Tibial nerve (tissue), 4 donors: ENCODE data around the gene CFAP210. TPM values are rescaled to one million over a fixed set of nuclear protein-coding genes. Genes with fewer than 3 reads are reported as not detected.

Experiments used
- DNase-seq, 2 donors: peaks; one replicate each; pipeline ENCODE4 v3.0.0-alpha.2; 2019; ENCODE audit warnings: low spot score in 2 of 2
- H3K27ac ChIP-seq, 4 donors: fragments of 200-600 bp; sonication (generic) in 3 of 4; one replicate each; pipeline ENCODE4 v1.5.1; 2017 to 2019; ENCODE audit warnings: mild to moderate bottlenecking in 1 of 4
- H3K27me3 ChIP-seq, 2 donors: fragments of 200-600 bp; sonication (generic) in 1 of 2; one replicate each; pipeline versions ENCODE4 v1.5.1 to v1.6.0; 2017 to 2019
- H3K36me3 ChIP-seq, 3 donors: fragments of 200-600 bp; sonication (generic); one replicate each; pipeline ENCODE4 v1.5.1; 2018 to 2019
- H3K4me1 ChIP-seq, 4 donors: fragments of 200-600 bp; sonication (generic) in 3 of 4; one replicate each; pipeline ENCODE4 v1.5.1; 2017 to 2019
- H3K4me3 ChIP-seq, 4 donors: fragments of 200-600 bp; sonication (generic) in 3 of 4; one replicate each; pipeline ENCODE4 v1.5.1; 2017 to 2019; ENCODE audit warnings: mild to moderate bottlenecking in 1 of 4, moderate library complexity in 1 of 4
- H3K9me3 ChIP-seq, 4 donors: fragments of 200-600 bp; sonication (generic) in 3 of 4; one replicate each; pipeline ENCODE4 v1.5.1; 2017 to 2019
- CTCF ChIP-seq, 5 experiments: fragments of 200-600 bp in 3 of 5; fragments of 450-650 bp in 2 of 5; sonication (generic) in 3 of 5; IDR thresholded peaks; one replicate each; pipeline ENCODE4 v1.5.1; 2016 to 2019; ENCODE audit warnings: antibody characterized with exemption in 5 of 5, mild to moderate bottlenecking in 3 of 5, moderate library complexity in 2 of 5
- EP300 ChIP-seq, 2 donors: sonication (generic); formaldehyde crosslinking; IDR thresholded peaks; one replicate each; pipeline ENCODE4 v1.6.1; 2017; ENCODE audit warnings: antibody characterized with exemption in 2 of 2, mild to moderate bottlenecking in 1 of 2
- POLR2A ChIP-seq, 2 donors: fragments of 450-650 bp; IDR thresholded peaks; one replicate each; pipeline ENCODE4 v1.6.1; 2017; ENCODE audit warnings: antibody characterized with exemption in 2 of 2, mild to moderate bottlenecking in 2 of 2, moderate library complexity in 2 of 2
- WGBS, 2 donors: methylation state at CpG; one replicate each; pipeline ENCODE4 v1.1.5; 2018; 5-methylcytosine and 5-hydroxymethylcytosine counted together
- total RNA-seq, 4 donors: library from RNA; depleted of rRNA; stranded (reverse); fragments of >200 nt; gene quantifications; one replicate each; pipeline ENCODE4 v1.1.0, GENCODE V29; 2016

Gene CFAP210
- total RNA-seq, 4 donors from 2014 or later, result 0.60 to 0.87 TPM; not detected in 2

GRCh38 chr2:169664978-169665930 lies 29.0 kb downstream of the CFAP210 start:
- no peak overlapping the region for H3K27ac ChIP-seq
- H3K4me3 ChIP-seq, result no peak overlapping the region
- H3K27me3 ChIP-seq, result no peaks in the 10 kb centered on the region
- no peak for TF ChIP-seq CTCF (IDR thresholded peaks at IDR 0.05)
- TF ChIP-seq EP300 (IDR thresholded peaks at IDR 0.05), result no peak
- TF ChIP-seq POLR2A (IDR thresholded peaks at IDR 0.05), result no peak
- WGBS, 2 donors, result 59 to 60% methylated on average over 1 of the region's 1 CpG
- no peaks in the 10 kb centered on the region for H3K36me3 ChIP-seq
- no peaks in the 10 kb centered on the region for H3K4me1 ChIP-seq
- DNase-seq, result no peak
- H3K9me3 ChIP-seq, result no peaks in the 10 kb centered on the region

GRCh38 chr2:169664600-169664977 lies 29.6 kb downstream of the CFAP210 start:
- TF ChIP-seq CTCF (IDR thresholded peaks at IDR 0.05) (no peak), POLR2A (IDR thresholded peaks at IDR 0.05) (no peak)
- WGBS, 2 donors, result 75 to 79% methylated on average over 1 of the region's 1 CpG
- H3K9me3 ChIP-seq, result no peaks in the 10 kb centered on the region
- H3K27ac ChIP-seq, result no peak overlapping the region
- H3K27me3 ChIP-seq, result no peaks in the 10 kb centered on the region
- no peak overlapping the region for H3K4me3 ChIP-seq
- no peaks in the 10 kb centered on the region for H3K36me3 ChIP-seq
- no peak for DNase-seq
- no peaks in the 10 kb centered on the region for H3K4me1 ChIP-seq

DNA sequence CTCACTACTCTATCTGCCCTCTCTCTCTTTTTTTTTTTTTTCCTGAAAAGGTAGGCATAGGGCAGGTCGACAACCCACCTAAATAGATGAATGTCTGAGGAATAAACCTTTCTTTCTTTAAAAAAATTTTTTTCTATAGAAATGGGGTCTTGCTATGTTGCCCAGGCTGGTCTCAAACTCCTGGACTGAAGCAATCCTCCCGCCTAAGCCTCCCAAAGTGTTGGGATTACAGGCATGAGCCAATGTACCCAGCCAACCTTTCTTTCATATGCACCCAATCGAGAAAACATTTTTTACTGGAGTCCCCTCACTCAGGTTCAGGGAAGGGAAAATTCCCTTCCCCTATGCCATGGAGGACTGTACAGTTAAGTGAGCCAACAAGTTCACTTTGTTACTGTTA lies 31.0 kb downstream of the CFAP210 start:
- TF ChIP-seq POLR2A (IDR thresholded peaks at IDR 0.05) (no peak), CTCF (IDR thresholded peaks at IDR 0.05) (no peak), EP300 (IDR thresholded peaks at IDR 0.05) (no peak)

GRCh38 chr2:169662744-169663143 lies 31.5 kb downstream of the CFAP210 start:
- WGBS, 2 donors, result 92 to 94% methylated on average over 1 of the region's 1 CpG

More for the DNA sequence above, 31.0 kb downstream of the CFAP210 start:
- Histone ChIP-seq H3K27ac (no peak overlapping the region), H3K27me3 (no peaks in the 10 kb centered on the region), H3K4me1 (no peaks in the 10 kb centered on the region), H3K36me3 (no peaks in the 10 kb centered on the region), H3K4me3 (no peak overlapping the region), H3K9me3 (no peaks in the 10 kb centered on the region)
- no peak for DNase-seq
- 91 to 93% methylated on average over 3 of the region's 3 CpGs for WGBS, 2 donors

More at GRCh38 chr2:169662744-169663143, 31.5 kb downstream of the CFAP210 start:
- H3K9me3 ChIP-seq, result no peaks in the 10 kb centered on the region
- no peaks in the 10 kb centered on the region for H3K36me3 ChIP-seq
- H3K4me1 ChIP-seq, result no peaks in the 10 kb centered on the region
- H3K27ac ChIP-seq, result no peak overlapping the region
- no peaks in the 10 kb centered on the region for H3K27me3 ChIP-seq
- H3K4me3 ChIP-seq, result no peak overlapping the region
- DNase-seq, result no peak
- TF ChIP-seq EP300 (IDR thresholded peaks at IDR 0.05) (no peak), CTCF (IDR thresholded peaks at IDR 0.05) (no peak), POLR2A (IDR thresholded peaks at IDR 0.05) (no peak)
